Ovary (tissue), 9 donors: ENCODE data around the gene DPYSL5. TPM values are rescaled to one million over a fixed set of nuclear protein-coding genes. Genes with fewer than 3 reads are reported as not detected.
"Not testable (repeated sequence)": the region's sequence is repeated elsewhere in the genome, so short reads cannot be mapped to it uniquely, and the experiment has no call there.

Experiments used
- DNase-seq, 5 donors: peaks; one replicate each; pipeline ENCODE4 v3.0.0-alpha.2; 2019 to 2020
- H3K27ac ChIP-seq, 2 donors: fragments of 200-600 bp; one replicate each; pipeline versions ENCODE4 v1.5.1 to v1.8.0; 2019 to 2022
- H3K27me3 ChIP-seq: fragments of 200-600 bp; one replicate; pipeline ENCODE4 v1.8.0; 2022
- H3K36me3 ChIP-seq: fragments of 200-600 bp; sonication (generic); one replicate; pipeline ENCODE4 v1.5.1; 2019
- H3K4me1 ChIP-seq: one replicate; pipeline ENCODE4 v1.8.1; 2013; ENCODE audit warnings: mild to moderate bottlenecking, moderate library complexity; ENCODE audit not compliant: insufficient read depth
- H3K4me3 ChIP-seq: fragments of 200-600 bp; sonication (generic); one replicate; pipeline ENCODE4 v1.5.1; 2017
- H3K9me3 ChIP-seq, 2 donors: fragments of 200-600 bp in 1 of 2; sonication (generic) in 1 of 2; one replicate each; pipeline versions ENCODE4 v1.5.1 to v1.8.1; 2013 to 2019; ENCODE audit warnings: mild to moderate bottlenecking in 1 of 2, moderate library complexity in 1 of 2
- EP300 ChIP-seq: sonication (generic); formaldehyde crosslinking; IDR thresholded peaks from one replicate; pipeline ENCODE4 v1.6.1; 2017; ENCODE audit warnings: antibody characterized with exemption
- POLR2A ChIP-seq: fragments of 450-650 bp; IDR thresholded peaks from one replicate; pipeline ENCODE4 v1.6.1; 2017; ENCODE audit warnings: antibody characterized with exemption, mild to moderate bottlenecking, moderate library complexity
- WGBS, 3 donors: extraction: QIAGEN DNeasy Blood & Tissue Kit in 1 of 3; methylation state at CpG; one replicate each; pipeline versions ENCODE4 v1.1.5 to v1.1.7; 2013 to 2017; 5-methylcytosine and 5-hydroxymethylcytosine counted together
- intact Hi-C, 4 donors: fragments of 100-400 bp; cut with DNase I; formaldehyde crosslinking; loops; one replicate each; pipeline versions ENCODE4 v1.11.0 to v1.15.1; 2022 to 2023
- polyA plus RNA-seq, 2 donors: library from polyadenylated mRNA; stranded (reverse); fragments of 200-250 nt in 1 of 2; fragments of 350-450 nt in 1 of 2; fragmentation: Illumina TruSeq in 1 of 2; extraction: RNeasy Lipid Tissue Mini Kit (QIAGEN cat#74804) in 1 of 2; gene quantifications; one replicate each; pipeline ENCODE4 v1.2.3, GENCODE V29; 2013 to 2014
- total RNA-seq, 7 donors: library from RNA; depleted of rRNA in 2 of 7; stranded (reverse); fragments of >200 nt in 2 of 7; fragmentation: NEBNext Ultra II Directional in 3 of 7; extraction: Animal tissue kit (Norgen Biotek cat#: 25700) in 3 of 7; gene quantifications; one replicate each; pipeline versions ENCODE4 v1.1.0 to v1.2.4, GENCODE V29; 2016 to 2023
- TF ChIP-seq, protein P1 (sequence below), 3 donors: fragments of 450-650 bp in 2 of 3; fragments of 200-600 bp in 1 of 3; IDR thresholded peaks; one replicate each; pipeline versions ENCODE4 v1.5.1 to v1.8.0; 2016 to 2022; ENCODE audit warnings: antibody characterized with exemption in 3 of 3, mild to moderate bottlenecking in 1 of 3
- donor health status: DM: no; HTN: no; CAD: no; lungs with moderate emphysema.
- donor health status: DM: no; HTN: no; CAD: no.
- donor health status: Bipolar disorder and iron deficiency.
- donor health status: DM: yes; HTN: yes; CAD: no.
- donor health status: DM: no; HTN: no; CAD: no.
- donor health status: DM: yes; HTN: yes; CAD: no.

The DPYSL5 gene
- total and polyA plus RNA-seq, 9 donors: 0.05 to 0.78 (median 0.17) TPM; not detected in 3

DNA sequence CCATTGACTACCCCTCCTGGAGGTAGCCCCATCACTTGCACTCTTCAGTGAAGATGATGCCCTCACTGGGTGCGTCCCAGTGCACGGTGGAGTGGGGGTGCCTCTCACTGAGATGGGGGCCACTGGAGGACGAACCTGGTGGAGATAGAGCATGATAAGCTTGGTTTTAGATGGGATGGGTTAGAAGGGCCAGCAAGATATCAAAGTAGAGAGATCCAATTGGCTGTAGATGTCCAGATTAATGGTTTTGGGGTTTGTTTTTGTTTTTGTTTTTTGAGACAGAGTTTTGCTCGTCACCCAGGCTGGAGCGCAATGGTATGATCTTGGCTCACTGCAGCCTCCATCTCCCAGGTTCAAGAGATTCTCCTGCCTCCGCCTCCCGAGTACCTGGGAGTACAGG, 28.3 kb downstream of the DPYSL5 start:
- Histone ChIP-seq H3K4me1 (no peaks in the 10 kb centered on the region), H3K9me3 (no peaks in the 10 kb centered on the region), H3K4me3 (no peak overlapping the region), H3K36me3 (no peaks in the 10 kb centered on the region), H3K27ac (no peak overlapping the region), H3K27me3 (no peaks in the 10 kb centered on the region)
- DNase-seq: no peak
- WGBS, 3 donors: 90 to 96% (median 95%) methylated on average over 7 of the region's 7 CpGs
- TF ChIP-seq, protein P1, sequence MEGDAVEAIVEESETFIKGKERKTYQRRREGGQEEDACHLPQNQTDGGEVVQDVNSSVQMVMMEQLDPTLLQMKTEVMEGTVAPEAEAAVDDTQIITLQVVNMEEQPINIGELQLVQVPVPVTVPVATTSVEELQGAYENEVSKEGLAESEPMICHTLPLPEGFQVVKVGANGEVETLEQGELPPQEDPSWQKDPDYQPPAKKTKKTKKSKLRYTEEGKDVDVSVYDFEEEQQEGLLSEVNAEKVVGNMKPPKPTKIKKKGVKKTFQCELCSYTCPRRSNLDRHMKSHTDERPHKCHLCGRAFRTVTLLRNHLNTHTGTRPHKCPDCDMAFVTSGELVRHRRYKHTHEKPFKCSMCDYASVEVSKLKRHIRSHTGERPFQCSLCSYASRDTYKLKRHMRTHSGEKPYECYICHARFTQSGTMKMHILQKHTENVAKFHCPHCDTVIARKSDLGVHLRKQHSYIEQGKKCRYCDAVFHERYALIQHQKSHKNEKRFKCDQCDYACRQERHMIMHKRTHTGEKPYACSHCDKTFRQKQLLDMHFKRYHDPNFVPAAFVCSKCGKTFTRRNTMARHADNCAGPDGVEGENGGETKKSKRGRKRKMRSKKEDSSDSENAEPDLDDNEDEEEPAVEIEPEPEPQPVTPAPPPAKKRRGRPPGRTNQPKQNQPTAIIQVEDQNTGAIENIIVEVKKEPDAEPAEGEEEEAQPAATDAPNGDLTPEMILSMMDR (IDR thresholded peaks at IDR 0.05): no peak
- no peak for TF ChIP-seq EP300
- no peak for TF ChIP-seq POLR2A
- intact Hi-C loops: no loop called here

DNA sequence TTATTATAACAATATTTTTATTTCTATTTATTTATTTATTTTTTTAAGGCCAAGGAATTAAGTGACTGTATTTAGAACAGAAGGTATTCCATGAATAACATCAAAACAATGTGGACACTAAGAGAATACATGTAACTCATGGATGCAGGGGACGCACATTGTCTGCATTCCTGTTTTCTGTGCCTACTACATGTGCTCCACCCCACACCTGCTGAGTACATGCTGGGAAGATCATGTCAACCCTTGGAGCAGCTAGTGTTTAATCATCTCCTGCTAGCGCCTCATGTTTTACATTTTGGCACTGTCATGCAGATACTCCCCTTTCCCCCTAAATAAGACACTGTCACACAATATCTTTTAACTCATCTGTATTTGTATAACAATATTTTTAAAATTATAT, 29.3 kb downstream of the DPYSL5 start:
- Histone ChIP-seq H3K27me3 (no peaks in the 10 kb centered on the region), H3K36me3 (no peaks in the 10 kb centered on the region), H3K4me1 (no peaks in the 10 kb centered on the region), H3K9me3 (no peaks in the 10 kb centered on the region), H3K4me3 (no peak overlapping the region), H3K27ac (no peak overlapping the region)
- TF ChIP-seq POLR2A: no peak
- TF ChIP-seq, protein P1 (IDR thresholded peaks at IDR 0.05): no peak
- TF ChIP-seq EP300: no peak
- WGBS, 3 donors: 85 to 92% (median 87%) methylated on average over 2 of the region's 2 CpGs
- intact Hi-C loops: no loop called here
- no peak for DNase-seq

DNA sequence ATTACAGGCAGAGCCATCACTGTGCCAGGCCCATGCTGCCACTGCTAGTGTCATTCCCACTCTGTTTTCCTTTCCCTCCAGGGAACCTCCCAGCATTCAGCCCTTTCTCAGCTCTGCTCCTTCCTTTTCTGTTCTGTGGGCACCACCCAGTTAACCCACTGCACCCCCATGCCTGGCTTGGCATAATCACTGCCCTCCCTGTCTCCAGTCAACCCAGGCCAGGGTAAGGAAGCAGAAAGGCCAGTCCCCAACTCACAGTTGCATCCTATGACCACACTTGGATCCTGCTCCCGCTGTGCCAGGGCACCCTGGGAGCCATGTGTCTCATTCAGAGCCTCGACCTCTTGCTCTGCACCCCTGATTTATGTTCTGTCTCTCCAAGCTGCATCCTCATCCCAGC, 32.2 kb downstream of the DPYSL5 start:
- no peak for DNase-seq
- H3K27ac ChIP-seq: no peak overlapping the region
- intact Hi-C loops: no loop called here
- no peaks in the 10 kb centered on the region for H3K9me3 ChIP-seq
- H3K4me1 ChIP-seq: no peaks in the 10 kb centered on the region
- H3K27me3 ChIP-seq: no peaks in the 10 kb centered on the region
- no peaks in the 10 kb centered on the region for H3K36me3 ChIP-seq
- no peak for TF ChIP-seq EP300
- TF ChIP-seq POLR2A: no peak
- TF ChIP-seq, protein P1 (IDR thresholded peaks at IDR 0.05): no peak
- 81 to 86% (median 86%) methylated on average over 2 of the region's 2 CpGs for WGBS, 3 donors
- H3K4me3 ChIP-seq: no peak overlapping the region

DNA sequence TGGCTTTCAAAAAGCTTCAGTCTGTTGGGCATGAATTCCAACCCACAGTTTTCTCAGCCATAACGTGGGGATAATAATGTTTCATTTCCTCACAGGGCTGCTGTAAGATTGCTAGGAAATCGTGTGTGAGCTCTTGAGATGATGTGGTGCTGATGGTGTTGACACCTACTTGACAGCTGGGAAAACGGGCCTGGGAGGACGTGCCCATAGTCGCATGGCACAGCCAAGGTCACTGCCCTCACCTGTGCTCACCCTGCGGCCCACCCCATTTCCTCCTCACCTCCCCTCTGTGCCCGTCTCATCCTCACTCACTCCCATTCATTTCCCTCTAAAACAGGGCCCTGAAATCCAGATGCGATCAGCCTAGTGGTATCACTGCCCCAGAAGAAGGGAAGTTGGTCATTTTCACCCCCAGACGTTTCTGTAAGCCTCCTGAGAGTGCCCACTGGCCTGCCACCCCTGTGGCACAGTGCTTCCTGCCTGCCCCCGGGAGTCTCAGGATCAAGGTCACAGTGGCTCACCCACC, 33.0 kb downstream of the DPYSL5 start:
- no peak for DNase-seq
- H3K27ac ChIP-seq: no peak overlapping the region
- H3K4me3 ChIP-seq: no peak overlapping the region
- no peaks in the 10 kb centered on the region for H3K9me3 ChIP-seq
- no peaks in the 10 kb centered on the region for H3K27me3 ChIP-seq
- 70 to 78% (median 77%) methylated on average over 10 of the region's 10 CpGs for WGBS, 3 donors
- H3K4me1 ChIP-seq: no peaks in the 10 kb centered on the region
- intact Hi-C loops: no loop called here
- TF ChIP-seq, protein P1 (IDR thresholded peaks at IDR 0.05): no peak
- TF ChIP-seq POLR2A (no peak), EP300 (no peak)
- no peaks in the 10 kb centered on the region for H3K36me3 ChIP-seq

DNA sequence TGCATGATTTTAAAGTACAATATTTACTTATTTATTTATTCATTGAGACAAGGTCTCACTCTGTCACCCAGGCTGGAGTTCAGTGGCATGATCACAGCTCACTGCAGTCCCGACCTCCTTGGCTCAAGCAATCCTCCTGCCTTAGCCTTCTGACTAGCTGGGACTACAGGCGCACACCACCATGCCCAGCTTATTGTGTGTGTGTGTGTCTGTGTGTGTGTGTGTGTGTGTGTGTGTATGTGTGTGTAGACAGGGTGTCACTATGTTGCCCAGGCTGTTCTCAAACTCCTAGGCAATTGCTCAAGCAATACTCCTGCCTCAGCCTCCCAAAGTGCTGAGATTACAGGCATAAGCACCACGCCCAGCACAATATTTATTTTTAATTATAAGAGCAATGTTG, 34.3 kb downstream of the DPYSL5 start:
- H3K4me3 ChIP-seq, DNase-seq, H3K4me1 ChIP-seq, intact Hi-C loops, H3K36me3 ChIP-seq, H3K27ac ChIP-seq, H3K9me3 ChIP-seq, H3K27me3 ChIP-seq: not testable (repeated sequence)
- WGBS, 3 donors: 72 to 90% (median 77%) methylated on average over 3 of the region's 3 CpGs
